ENCODE data around the gene C3orf80. TPM values are rescaled to one million over a fixed set of nuclear protein-coding genes. Genes with fewer than 3 reads are reported as not detected.
A peak's percentile ranks its signal among the peaks of the same experiment; 100 is the strongest.

The C3orf80 gene
- total and polyA plus RNA-seq, 2 experiments from 2014 or later: 1.1 to 4.1 TPM

GRCh38 chr3:160213191-160213590 lies 12.0 kb upstream of the C3orf80 start:
- Histone ChIP-seq H3K4me3 (no peak overlapping the region), H3K4me1 (ENCODE audit: low read depth) (no peaks in the 10 kb centered on the region), H3K9me3 (ENCODE audit: low read depth) (no peaks in the 10 kb centered on the region), H3K27me3 (no peaks in the 10 kb centered on the region), H3K27ac (no peak overlapping the region), H3K36me3 (no peaks in the 10 kb centered on the region)
- TF ChIP-seq, protein P1, sequence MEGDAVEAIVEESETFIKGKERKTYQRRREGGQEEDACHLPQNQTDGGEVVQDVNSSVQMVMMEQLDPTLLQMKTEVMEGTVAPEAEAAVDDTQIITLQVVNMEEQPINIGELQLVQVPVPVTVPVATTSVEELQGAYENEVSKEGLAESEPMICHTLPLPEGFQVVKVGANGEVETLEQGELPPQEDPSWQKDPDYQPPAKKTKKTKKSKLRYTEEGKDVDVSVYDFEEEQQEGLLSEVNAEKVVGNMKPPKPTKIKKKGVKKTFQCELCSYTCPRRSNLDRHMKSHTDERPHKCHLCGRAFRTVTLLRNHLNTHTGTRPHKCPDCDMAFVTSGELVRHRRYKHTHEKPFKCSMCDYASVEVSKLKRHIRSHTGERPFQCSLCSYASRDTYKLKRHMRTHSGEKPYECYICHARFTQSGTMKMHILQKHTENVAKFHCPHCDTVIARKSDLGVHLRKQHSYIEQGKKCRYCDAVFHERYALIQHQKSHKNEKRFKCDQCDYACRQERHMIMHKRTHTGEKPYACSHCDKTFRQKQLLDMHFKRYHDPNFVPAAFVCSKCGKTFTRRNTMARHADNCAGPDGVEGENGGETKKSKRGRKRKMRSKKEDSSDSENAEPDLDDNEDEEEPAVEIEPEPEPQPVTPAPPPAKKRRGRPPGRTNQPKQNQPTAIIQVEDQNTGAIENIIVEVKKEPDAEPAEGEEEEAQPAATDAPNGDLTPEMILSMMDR (IDR thresholded peaks at IDR 0.05; ENCODE audit: low read depth, low read length): no peak
- DNase-seq (ENCODE audit: low read depth in 1 of 2, low spot score in 1 of 2): no peak

DNA sequence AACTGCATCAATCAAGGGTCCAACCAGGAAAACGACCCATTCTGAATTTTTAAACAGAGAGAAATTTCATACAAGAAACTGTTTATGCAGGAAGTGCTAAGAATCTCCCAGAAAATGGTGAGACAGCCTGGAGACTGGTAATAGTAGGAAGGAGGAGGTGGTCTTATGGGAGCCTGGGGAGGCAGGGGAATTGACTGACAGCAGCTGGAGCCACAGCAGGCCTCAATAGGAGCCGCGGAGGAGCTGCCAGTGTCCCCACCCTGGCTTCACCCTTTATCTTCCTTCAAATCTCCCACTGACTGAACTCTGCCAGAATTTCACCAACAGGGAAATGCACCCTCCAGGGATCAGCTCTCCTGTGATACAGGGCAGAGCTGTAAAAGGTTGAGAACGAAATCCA lies 7.5 kb upstream of the C3orf80 start:
- H3K9me3 ChIP-seq (ENCODE audit: low read depth): no peaks in the 10 kb centered on the region
- TF ChIP-seq, protein P1 (IDR thresholded peaks at IDR 0.05; ENCODE audit: low read depth, low read length): no peak
- DNase-seq (ENCODE audit: low read depth in 1 of 2, low spot score in 1 of 2): no peak

DNA sequence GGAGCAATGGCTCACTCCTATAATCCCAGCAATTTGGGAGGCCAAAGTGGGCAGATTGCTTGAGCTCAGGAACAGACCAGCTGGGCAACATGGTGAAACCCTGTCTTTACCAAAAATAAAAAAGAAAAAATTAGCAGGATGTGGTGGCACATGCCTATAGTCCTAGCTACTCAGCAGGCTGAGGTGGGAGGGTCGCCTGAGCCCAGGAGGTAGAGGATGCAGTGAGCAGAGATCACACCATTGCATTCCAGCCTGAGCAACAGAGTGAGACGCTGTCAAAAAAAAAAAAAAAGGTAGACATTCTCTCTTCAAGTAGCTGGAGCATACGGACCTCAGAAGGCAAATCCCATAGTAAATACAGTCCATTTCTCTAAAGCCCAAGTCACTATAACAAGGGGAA lies 7.1 kb upstream of the C3orf80 start:
- Histone ChIP-seq H3K9me3 (ENCODE audit: low read depth) (no peaks in the 10 kb centered on the region), H3K36me3 (no peaks in the 10 kb centered on the region), H3K27me3 (no peaks in the 10 kb centered on the region), H3K4me1 (ENCODE audit: low read depth) (no peaks in the 10 kb centered on the region), H3K27ac (no peak overlapping the region), H3K4me3 (no peak overlapping the region)
- DNase-seq (ENCODE audit: low read depth in 1 of 2, low spot score in 1 of 2): no peak
- TF ChIP-seq, protein P1 (IDR thresholded peaks at IDR 0.05; ENCODE audit: low read depth, low read length): no peak

More for the DNA sequence above, 7.5 kb upstream of the C3orf80 start:
- no peak overlapping the region for H3K27ac ChIP-seq
- H3K36me3 ChIP-seq: no peaks in the 10 kb centered on the region
- H3K27me3 ChIP-seq: no peaks in the 10 kb centered on the region
- H3K4me1 ChIP-seq (ENCODE audit: low read depth): no peaks in the 10 kb centered on the region
- H3K4me3 ChIP-seq: no peak overlapping the region

DNA sequence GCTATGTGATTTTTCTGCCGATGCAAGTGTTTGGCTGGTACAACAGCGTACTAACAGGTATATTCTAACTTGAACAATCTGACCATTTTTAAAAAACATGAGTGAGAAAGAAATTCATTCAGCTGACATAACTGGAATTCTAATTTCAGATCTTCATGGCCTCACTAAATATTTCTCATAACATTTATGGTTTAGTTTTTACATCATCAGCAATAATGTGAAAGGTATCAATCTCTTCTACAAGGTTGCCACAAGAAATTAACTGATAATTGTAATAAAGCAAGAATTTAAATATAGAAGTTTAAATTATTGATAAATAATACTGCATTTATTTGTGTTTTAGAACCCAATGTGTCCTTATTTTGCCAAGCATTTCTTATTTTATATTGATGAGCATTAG lies 5.2 kb upstream of the C3orf80 start:
- H3K4me3 ChIP-seq: no peak overlapping the region
- TF ChIP-seq, protein P1 (IDR thresholded peaks at IDR 0.05; ENCODE audit: low read depth, low read length): no peak
- DNase-seq (ENCODE audit: low read depth in 1 of 2, low spot score in 1 of 2): no peak
- no peaks in the 10 kb centered on the region for H3K27me3 ChIP-seq
- no peaks in the 10 kb centered on the region for H3K4me1 ChIP-seq (ENCODE audit: low read depth)
- no peak overlapping the region for H3K27ac ChIP-seq
- no peaks in the 10 kb centered on the region for H3K9me3 ChIP-seq (ENCODE audit: low read depth)
- no peaks in the 10 kb centered on the region for H3K36me3 ChIP-seq

DNA sequence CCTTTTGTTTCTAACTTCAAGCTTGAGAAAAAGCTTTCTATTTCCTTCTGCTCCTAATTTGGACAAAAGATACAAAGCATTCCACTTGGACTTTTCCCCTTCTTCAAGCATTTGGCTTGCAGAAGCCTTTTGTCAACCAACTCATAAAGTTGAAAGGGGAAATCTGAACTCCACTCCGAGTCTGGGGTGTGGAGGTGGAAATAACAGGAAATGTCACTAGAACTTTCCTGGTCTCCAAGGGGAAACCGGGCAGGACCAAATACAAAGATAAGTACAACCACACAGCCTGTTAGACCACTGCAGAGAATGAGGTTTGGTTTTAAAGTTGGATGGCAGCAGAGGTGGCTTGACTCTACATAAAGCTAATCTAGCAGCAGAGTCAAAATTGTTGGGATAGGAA lies 4.2 kb upstream of the C3orf80 start:
- no peak overlapping the region for H3K27ac ChIP-seq
- H3K27me3 ChIP-seq: no peaks in the 10 kb centered on the region
- DNase-seq (ENCODE audit: low read depth in 1 of 2, low spot score in 1 of 2): no peak
- TF ChIP-seq, protein P1 (IDR thresholded peaks at IDR 0.05; ENCODE audit: low read depth, low read length): no peak
- H3K4me1 ChIP-seq (ENCODE audit: low read depth): no peaks in the 10 kb centered on the region
- no peaks in the 10 kb centered on the region for H3K9me3 ChIP-seq (ENCODE audit: low read depth)
- no peaks in the 10 kb centered on the region for H3K36me3 ChIP-seq
- H3K4me3 ChIP-seq: no peak overlapping the region

GRCh38 chr3:160224256-160224655 lies 966 bp upstream of the C3orf80 start:
- H3K27ac ChIP-seq: no peak overlapping the region
- no peaks in the 10 kb centered on the region for H3K36me3 ChIP-seq
- no peaks in the 10 kb centered on the region for H3K4me1 ChIP-seq (ENCODE audit: low read depth)
- TF ChIP-seq, protein P1 (IDR thresholded peaks at IDR 0.05; ENCODE audit: low read depth, low read length): no peak
- peak in 1 of 2 donors; percentile 23 for DNase-seq (ENCODE audit: low read depth in 1 of 2, low spot score in 1 of 2)
- H3K4me3 ChIP-seq: peak overlapping the region; percentile 72
- no peaks in the 10 kb centered on the region for H3K9me3 ChIP-seq (ENCODE audit: low read depth)
- peaks cover 23% of the 10 kb centered on the region for H3K27me3 ChIP-seq

All from cardiac muscle cell (in vitro differentiated cells and primary cell).